DOHH2 (cell line): ENCODE results near the gene EEF2KMT.
"Not testable (repeated sequence)": the region's sequence is repeated elsewhere in the genome, so short reads cannot be mapped to it uniquely, and the experiment has no call there.

Source experiments
- CTCF ChIP-seq: fragments of 200-600 bp; sonication (generic); IDR thresholded peaks from one replicate; pipeline ENCODE4 v1.5.1; 2014; ENCODE audit warnings: antibody characterized with exemption, mild to moderate bottlenecking, low read depth, low read length; ENCODE audit not compliant: poor library complexity, severe bottlenecking
- EZH2phosphoT487 ChIP-seq: fragments of 200-600 bp; sonication (generic); IDR thresholded peaks from 2 replicates; pipeline ENCODE4 v1.6.1; 2017; ENCODE audit warnings: borderline replicate concordance, mild to moderate bottlenecking, antibody characterized with exemption, low read length, moderate library complexity, mixed read lengths

DNA sequence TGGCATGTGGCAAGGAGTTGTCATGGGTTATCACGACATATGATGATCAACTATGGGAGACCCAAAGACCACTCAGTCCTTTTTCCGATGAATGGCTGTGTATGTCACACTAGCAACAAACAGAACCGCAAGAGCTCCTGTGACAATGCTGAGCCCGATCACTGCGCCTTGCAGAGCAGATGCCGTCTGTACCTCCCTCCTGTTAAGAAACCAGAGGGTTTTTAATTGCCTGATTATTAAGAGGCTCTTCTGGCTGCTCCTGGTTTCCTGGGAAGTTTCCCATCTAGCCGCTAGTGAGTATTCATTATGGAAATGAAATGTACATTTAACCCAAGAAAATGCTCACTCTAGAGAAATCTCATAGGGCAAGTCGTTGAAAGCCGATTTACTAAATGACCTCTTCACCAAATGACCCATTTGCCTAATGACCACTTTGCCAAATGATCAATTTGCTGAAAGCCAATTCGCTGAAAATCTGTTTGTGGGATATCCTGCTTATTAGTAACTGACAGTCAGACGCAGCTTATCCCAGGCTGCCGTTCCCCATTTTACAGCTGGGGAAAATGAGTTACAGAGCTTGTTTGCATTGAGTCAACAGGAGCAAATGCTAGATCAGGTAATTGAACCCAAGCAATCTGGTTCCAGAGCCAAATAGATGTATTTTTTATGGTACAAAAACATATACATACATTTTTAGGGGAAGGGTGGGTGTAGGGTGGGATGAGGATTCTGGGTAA, 5.9 kb upstream of the EEF2KMT start:
- not testable (repeated sequence) for TF ChIP-seq CTCF, EZH2phosphoT487
